Esophagus (tissue), 2 donors: ENCODE measurements around the gene KMT2D. TPM values are rescaled to one million over a fixed set of nuclear protein-coding genes. Genes with fewer than 3 reads are reported as not detected.

ENCODE experiments used
- H3K27ac ChIP-seq, 2 donors: one replicate each; pipeline ENCODE4 v1.5.1; 2013; ENCODE audit warnings: low read depth in 2 of 2, mild to moderate bottlenecking in 2 of 2, inconsistent platforms in 1 of 2, low read length in 1 of 2, moderate library complexity in 1 of 2
- H3K27me3 ChIP-seq, 2 donors: one replicate each; pipeline ENCODE4 v1.6.1; 2013; ENCODE audit warnings: low read length in 2 of 2, control low read depth in 1 of 2, mild to moderate bottlenecking in 1 of 2; ENCODE audit not compliant: insufficient read depth in 2 of 2, control insufficient read depth in 1 of 2
- H3K36me3 ChIP-seq, 2 donors: one replicate each; pipeline ENCODE4 v1.6.1; 2013; ENCODE audit warnings: low read length in 1 of 2; ENCODE audit not compliant: control insufficient read depth in 2 of 2, insufficient read depth in 2 of 2
- H3K4me1 ChIP-seq, 2 donors: one replicate each; pipeline ENCODE4 v1.6.1; 2013; ENCODE audit warnings: low read length in 1 of 2; ENCODE audit not compliant: control insufficient read depth in 2 of 2, insufficient read depth in 2 of 2
- H3K4me3 ChIP-seq, 2 donors: one replicate each; pipeline ENCODE4 v1.5.1; 2013; ENCODE audit warnings: low read length in 2 of 2, mild to moderate bottlenecking in 2 of 2, low read depth in 1 of 2, moderate library complexity in 1 of 2
- H3K9me3 ChIP-seq, 2 donors: one replicate each; pipeline ENCODE4 v1.6.1; 2013; ENCODE audit warnings: mild to moderate bottlenecking in 2 of 2, low read depth in 1 of 2, low read length in 1 of 2, moderate library complexity in 1 of 2; ENCODE audit not compliant: control insufficient read depth in 2 of 2, insufficient read depth in 1 of 2
- WGBS, 2 donors: extraction: QIAGEN DNeasy Blood & Tissue Kit; methylation state at CpG; one replicate each; pipeline ENCODE4 v1.1.7; 2013; 5-methylcytosine and 5-hydroxymethylcytosine counted together
- polyA plus RNA-seq, 2 donors: library from polyadenylated mRNA; stranded (reverse); fragments of 200-250 nt; gene quantifications; one replicate each; pipeline ENCODE4 v1.2.3, GENCODE V29; 2013
- donor health status: healthy with polysubstance abuse.
- donor health status: Bipolar disorder and iron deficiency.

The KMT2D gene
- polyA plus RNA-seq, 2 donors = 13.2 to 46.6 TPM

- no peaks in the 10 kb centered on the region for H3K9me3 ChIP-seq
- H3K4me3 ChIP-seq = no peak overlapping the region
- no peaks in the 10 kb centered on the region for H3K27me3 ChIP-seq
- H3K36me3 ChIP-seq = peaks cover 19 to 53% of the 10 kb centered on the region in 2 donors
- peaks cover 0 to 3% of the 10 kb centered on the region in 2 donors for H3K4me1 ChIP-seq
- no peak overlapping the region for H3K27ac ChIP-seq
- WGBS, 2 donors = 81 to 91% methylated on average over 15 of the region's 15 CpGs
Measured at GRCh38 chr12:49022558-49023178, 37.9 kb downstream of the KMT2D start.

DNA sequence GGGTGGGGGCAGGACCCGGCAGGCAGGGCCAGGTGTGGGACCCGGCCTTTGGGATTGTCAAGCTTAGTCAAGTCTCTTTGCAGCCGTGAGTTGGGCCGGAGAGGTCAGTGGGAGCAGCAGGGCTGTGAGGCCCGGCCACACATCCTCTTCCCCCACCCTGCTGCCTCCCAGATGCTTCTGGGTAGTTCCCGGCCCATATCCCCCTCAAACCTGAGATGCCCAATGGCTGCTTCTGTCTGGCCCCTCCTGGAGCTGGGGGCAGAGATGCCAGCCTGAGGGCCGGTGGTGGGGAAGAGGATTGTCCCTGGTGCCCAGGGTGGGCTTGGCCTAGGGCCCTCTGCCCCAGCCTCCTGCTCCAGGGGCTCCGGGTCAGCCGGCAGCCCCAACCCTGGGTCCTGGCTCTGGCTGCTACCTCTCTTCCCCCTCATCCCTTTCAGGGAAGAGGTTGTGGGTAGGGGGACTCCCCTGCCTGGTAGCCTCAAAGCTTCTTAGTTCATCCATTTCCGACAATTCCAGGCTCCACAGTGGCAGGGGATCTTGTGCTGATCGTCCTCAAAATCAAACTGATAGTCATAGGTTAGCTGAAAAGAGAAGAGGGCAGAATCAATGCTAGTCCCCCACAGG, 39.2 kb downstream of the KMT2D start:
- Histone ChIP-seq H3K36me3 (peaks cover 19 to 44% of the 10 kb centered on the region in 2 donors), H3K4me3 (no peak overlapping the region), H3K4me1 (peaks cover 2 to 3% of the 10 kb centered on the region in 2 donors), H3K27me3 (no peaks in the 10 kb centered on the region), H3K27ac (no peak overlapping the region), H3K9me3 (no peaks in the 10 kb centered on the region)
- WGBS, 2 donors = 77 to 83% methylated on average over 11 of the region's 11 CpGs

- Histone ChIP-seq H3K9me3 (no peaks in the 10 kb centered on the region), H3K27ac (no peak overlapping the region), H3K4me3 (no peak overlapping the region), H3K27me3 (no peaks in the 10 kb centered on the region), H3K4me1 (peaks cover 2 to 3% of the 10 kb centered on the region in 2 donors), H3K36me3 (peaks cover 19 to 36% of the 10 kb centered on the region in 2 donors)
- WGBS, 2 donors = 84 to 85% methylated on average over 6 of the region's 6 CpGs
Measured at GRCh38 chr12:49020441-49020840, 40.2 kb downstream of the KMT2D start.

DNA sequence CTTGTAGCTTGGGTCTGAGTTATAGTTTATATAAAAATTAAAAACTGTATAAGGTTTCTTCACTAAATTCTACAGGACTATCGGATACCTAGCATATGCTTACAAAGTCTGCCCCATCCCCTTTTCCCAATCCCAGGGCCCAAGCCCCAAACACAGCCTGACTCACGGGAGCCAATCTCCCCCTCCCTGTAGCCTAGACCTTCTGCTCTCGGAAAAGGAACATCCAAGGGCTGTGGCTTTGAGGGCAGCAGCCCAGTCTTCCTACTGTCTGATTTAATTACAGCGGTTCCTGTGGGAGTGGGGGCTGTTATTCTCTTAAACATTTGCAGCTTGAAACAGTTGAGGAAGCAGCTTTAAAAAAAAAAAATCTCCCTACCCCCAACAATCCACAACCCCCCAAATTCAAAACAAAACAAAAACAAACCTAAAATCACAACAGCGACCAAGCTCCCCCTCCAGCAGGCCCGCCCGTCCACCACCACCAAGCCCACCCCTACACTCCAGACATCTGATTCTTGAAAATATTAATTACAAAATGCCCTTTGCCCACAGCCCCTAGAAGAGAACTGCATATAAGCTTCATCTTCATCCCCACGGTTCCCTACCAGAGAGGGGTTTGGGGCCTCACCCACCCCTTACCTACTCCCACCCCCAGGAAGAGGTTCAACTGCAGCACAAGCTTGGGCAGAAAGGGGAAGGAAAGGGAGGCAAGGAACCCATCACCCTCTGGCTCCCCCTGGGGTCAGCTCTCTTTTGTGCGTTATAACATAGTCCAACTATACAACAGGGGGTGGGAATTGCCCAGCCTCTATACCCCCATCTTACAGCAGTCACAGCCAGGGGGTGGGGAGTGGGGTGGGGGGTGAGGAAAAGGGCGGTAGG, 40.9 kb downstream of the KMT2D start:
- Histone ChIP-seq H3K9me3 (no peaks in the 10 kb centered on the region), H3K4me3 (no peak overlapping the region), H3K4me1 (peaks cover 2 to 3% of the 10 kb centered on the region in 2 donors), H3K27me3 (no peaks in the 10 kb centered on the region), H3K36me3 (peaks cover 12 to 32% of the 10 kb centered on the region in 2 donors), H3K27ac (peak overlapping the region; percentile 84 to 90)
- WGBS, 2 donors = 58 to 62% methylated on average over 10 of the region's 10 CpGs

- Histone ChIP-seq H3K36me3 (peaks cover 7 to 26% of the 10 kb centered on the region in 2 donors), H3K27ac (peak overlapping the region; percentile 90), H3K4me1 (peaks cover 2 to 3% of the 10 kb centered on the region in 2 donors), H3K27me3 (no peaks in the 10 kb centered on the region), H3K9me3 (no peaks in the 10 kb centered on the region), H3K4me3 (peak overlapping the region; percentile 78 to 85)
- 2 to 4% methylated on average over 8 of the region's 8 CpGs for WGBS, 2 donors
Measured at GRCh38 chr12:49019120-49019430, 41.5 kb downstream of the KMT2D start.

DNA sequence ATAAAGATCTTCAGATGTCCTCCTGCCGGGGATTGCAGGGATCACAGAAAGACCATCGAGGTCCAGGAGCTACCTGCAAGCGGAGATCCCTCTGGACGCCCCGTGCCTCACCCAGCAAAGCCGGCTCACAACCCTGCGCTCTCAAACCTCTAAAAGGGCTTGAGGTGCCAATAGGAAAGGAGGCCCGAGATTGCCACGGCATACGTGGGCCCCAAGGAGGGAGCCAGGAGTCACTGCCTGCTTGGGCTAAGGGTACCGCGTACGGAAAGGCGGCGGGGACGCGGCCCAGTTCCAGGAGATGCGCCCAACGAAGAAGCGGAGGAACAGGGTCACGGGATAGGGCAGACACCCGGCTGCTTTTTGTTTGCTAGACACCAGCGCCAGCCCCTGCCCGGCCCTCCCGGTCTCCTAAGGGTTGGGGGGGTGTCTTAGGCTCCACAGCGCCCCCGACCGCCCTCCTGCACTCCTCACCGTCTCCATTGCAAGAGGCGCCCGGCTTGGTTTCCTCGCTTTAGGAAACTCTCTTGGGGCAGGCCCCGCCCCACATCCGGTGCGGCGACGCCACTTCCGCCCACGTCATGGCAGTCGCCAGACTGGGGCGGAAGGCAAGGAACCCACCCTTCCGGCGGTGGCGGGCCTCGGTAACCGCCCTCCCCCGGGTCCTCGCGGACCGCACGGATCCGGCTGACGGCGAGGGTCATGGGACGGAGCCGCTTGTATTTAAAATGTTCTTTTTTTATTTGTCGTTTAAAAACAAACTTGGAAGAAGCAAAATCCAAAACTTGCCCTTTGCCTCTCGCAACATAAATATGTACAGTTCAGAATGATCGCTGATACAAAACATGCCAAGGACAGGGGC, 42.1 kb downstream of the KMT2D start, which contains the start of gene PRKAG1:
PRKAG1 (minus strand) TSS at position 516 of the 859 bp plus-strand sequence; CDS start at position 480, 36 bp downstream.
- Histone ChIP-seq H3K4me1 (peaks cover 2 to 3% of the 10 kb centered on the region in 2 donors), H3K4me3 (peak within 1 kb of the TSS; percentile 78 to 85), H3K27me3 (no peaks in the 10 kb centered on the region), H3K27ac (peak within 1 kb of the TSS; percentile 90 to 98), H3K36me3 (peaks cover 7 to 21% of the 10 kb centered on the region in 2 donors), H3K9me3 (no peaks in the 10 kb centered on the region)
- 0% methylated on average over 58 to 59 of the region's 59 CpGs for WGBS, 2 donors

- Histone ChIP-seq H3K27ac (peak overlapping the region; percentile 90 to 98), H3K4me1 (peaks cover 2 to 3% of the 10 kb centered on the region in 2 donors), H3K36me3 (peaks cover 7 to 17% of the 10 kb centered on the region in 2 donors), H3K27me3 (no peaks in the 10 kb centered on the region), H3K4me3 (peak overlapping the region; percentile 78 to 85), H3K9me3 (no peaks in the 10 kb centered on the region)
- 0 to 1% methylated on average over 8 of the region's 8 CpGs for WGBS, 2 donors
Measured at GRCh38 chr12:49017891-49018260, 42.7 kb downstream of the KMT2D start.

- Histone ChIP-seq H3K27ac (no peak overlapping the region), H3K36me3 (no peaks in the 10 kb centered on the region), H3K4me3 (no peak overlapping the region), H3K4me1 (peaks cover 2 to 3% of the 10 kb centered on the region in 2 donors), H3K9me3 (no peaks in the 10 kb centered on the region), H3K27me3 (no peaks in the 10 kb centered on the region)
- 89 to 96% methylated on average over 1 of the region's 1 CpG for WGBS, 2 donors
Measured at GRCh38 chr12:49015196-49015595, 45.4 kb downstream of the KMT2D start.

GRCh38 chr12:49014547-49014946, 46.0 kb downstream of the KMT2D start:
- H3K4me3 ChIP-seq = no peak overlapping the region
- 66 to 67% methylated on average over 1 of the region's 1 CpG for WGBS, 2 donors
- H3K36me3 ChIP-seq = no peaks in the 10 kb centered on the region
- H3K4me1 ChIP-seq = peaks cover 2 to 3% of the 10 kb centered on the region in 2 donors
- no peaks in the 10 kb centered on the region for H3K9me3 ChIP-seq
- H3K27ac ChIP-seq = no peak overlapping the region
- H3K27me3 ChIP-seq = no peaks in the 10 kb centered on the region
